GF-D8 (cell line): ENCODE data around the gene EXOC3L4.

Experiments
- DNase-seq: peaks from one replicate; lab custom pipeline; 2025; lab: John Stamatoyannopoulos, UW

The EXOC3L4 gene

GRCh38 chr14:103091041-103091882 is 3.3 kb upstream of the EXOC3L4 start:
- no peak for DNase-seq

DNA sequence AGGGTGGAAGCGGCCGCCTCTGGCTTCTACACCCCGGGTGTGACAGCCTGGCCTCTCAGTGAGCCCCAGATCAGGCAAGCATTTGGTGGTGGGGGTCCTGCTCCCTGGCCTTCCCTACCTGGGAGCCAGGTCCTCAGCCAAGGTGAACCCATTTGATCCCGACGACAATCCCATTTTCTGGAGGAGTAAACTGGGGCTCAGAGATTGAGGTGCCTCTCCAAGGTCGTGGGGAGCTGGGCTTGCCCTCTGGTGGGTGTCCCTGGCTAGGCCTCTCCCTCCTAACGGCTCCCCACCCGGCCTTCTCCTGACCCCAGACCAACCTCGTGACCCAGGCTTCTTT is 2.7 kb upstream of the EXOC3L4 start:
- no peak for DNase-seq

DNA sequence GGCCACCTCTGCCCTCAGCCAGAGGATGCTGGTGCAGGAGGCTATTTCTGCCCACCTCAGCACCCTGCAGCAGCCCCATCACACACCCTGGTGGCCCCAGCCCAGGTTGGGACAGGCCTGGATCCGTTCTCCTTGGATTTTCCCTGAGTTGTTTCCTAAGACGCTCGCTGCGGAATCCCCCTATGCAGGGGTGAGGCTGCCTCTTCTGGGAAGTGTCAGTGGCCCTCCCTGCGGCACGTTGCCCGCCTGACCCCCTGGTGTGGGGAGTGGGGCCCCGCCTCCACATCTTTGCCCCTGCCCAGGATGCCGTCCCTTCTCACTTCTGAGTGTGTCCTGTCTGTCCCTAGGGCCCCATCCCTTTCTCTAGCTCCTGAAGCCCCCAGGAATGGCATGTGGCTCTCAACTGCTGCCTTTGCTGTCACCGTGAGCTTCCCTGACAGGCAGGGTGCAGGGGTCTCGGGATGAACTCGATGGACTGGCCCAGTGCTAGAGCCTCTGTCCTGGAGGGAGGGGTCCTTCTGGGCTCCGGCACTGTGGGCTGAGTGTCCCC is 594 bp upstream of the EXOC3L4 start:
- DNase-seq, result no peak

GRCh38 chr14:103095210-103095778 is 769 bp downstream of the EXOC3L4 start:
- no peak for DNase-seq

- DNase-seq, result no peak
These were observed 1.9 kb downstream of the EXOC3L4 start for GRCh38 chr14:103096387-103096786.

DNA sequence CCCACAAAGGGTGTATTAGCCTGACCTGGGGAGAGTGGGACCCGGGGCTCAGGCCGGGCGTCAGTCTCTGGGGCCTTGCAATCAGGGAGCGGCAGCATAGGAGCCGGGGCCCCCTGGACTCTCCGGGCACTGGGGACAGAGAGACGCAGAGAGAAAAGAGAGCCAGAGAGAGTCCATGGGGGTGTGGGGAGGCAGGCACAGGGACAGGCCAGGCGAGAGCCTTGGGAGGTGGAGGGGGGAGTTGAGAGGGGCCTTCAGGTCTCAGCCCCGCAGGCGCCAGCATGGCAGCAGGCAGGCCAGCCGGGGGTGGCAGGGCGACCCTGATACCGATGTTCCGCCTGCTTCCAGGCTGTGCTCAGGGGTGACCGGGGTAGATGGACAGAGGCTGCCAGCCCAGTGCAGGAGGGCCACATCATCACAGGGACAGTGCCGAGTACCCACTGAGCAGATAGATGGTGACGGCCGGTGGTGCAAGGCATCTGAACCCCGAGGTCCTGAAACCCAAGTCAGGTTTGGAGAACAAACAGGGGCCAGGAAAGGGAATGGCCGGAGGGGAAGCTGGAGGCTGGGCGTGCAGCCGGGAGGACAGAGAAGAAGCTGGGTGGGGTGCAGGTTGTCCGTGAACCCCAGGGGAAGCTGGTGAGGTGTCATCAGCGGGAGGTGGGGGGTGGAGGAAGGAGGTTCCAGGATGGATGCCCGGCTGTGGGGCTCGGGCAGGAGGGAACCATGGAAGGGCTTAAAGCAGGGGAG is 2.9 kb downstream of the EXOC3L4 start:
- DNase-seq, result no peak

DNA sequence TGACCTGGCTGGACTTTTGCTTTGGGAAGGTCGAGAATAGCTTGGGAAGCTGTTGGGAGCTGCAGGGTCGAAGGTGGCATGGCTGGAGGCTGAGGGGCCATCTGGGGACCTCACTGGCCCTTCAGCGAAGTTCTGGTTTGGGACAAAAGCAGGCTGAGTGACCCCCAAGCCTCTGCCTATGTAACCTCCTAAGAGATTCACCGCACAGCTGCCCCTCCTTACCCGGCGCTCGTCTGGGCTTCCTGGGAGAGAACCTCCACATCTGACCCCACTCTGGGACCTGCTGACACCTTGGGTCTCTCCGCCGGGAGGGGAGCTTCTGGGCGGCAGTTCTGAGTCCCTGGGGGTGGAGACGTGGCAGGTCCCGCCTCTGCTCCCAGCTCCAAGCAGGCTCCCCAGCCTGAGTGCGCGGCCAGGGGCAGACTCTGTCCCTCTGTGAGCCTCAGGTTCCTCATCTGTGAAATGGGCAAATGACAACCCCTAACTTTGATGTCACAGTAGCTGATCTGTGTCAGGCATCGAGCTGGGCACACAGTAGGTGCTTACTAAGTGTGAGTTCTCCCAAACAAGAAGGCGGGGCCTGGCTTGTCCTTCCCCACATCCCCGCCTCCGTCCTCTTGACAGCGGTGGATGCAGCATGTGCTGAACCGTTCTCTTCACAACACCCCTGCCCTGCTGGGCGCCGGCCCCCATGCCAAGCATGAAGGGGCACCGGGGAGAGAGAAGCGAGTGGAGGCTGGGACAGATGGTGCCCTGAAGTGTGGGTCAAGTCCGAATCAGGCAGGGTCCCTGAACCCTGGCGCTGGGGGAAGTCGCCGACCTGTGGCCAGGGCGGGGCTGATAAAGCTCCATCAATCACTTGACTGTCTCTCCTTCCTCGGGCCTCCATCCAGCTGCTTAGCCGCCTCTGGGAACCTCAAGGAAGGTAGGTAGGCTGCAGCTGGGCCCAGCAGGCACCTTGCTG is 3.8 kb downstream of the EXOC3L4 start:
- DNase-seq, result no peak

GRCh38 chr14:103099081-103099732 is 4.7 kb downstream of the EXOC3L4 start:
- DNase-seq, result no peak

- no peak for DNase-seq
These were observed 5.3 kb downstream of the EXOC3L4 start for GRCh38 chr14:103099733-103100280.

GRCh38 chr14:103100281-103101121 is 6.0 kb downstream of the EXOC3L4 start:
- no peak for DNase-seq

DNA sequence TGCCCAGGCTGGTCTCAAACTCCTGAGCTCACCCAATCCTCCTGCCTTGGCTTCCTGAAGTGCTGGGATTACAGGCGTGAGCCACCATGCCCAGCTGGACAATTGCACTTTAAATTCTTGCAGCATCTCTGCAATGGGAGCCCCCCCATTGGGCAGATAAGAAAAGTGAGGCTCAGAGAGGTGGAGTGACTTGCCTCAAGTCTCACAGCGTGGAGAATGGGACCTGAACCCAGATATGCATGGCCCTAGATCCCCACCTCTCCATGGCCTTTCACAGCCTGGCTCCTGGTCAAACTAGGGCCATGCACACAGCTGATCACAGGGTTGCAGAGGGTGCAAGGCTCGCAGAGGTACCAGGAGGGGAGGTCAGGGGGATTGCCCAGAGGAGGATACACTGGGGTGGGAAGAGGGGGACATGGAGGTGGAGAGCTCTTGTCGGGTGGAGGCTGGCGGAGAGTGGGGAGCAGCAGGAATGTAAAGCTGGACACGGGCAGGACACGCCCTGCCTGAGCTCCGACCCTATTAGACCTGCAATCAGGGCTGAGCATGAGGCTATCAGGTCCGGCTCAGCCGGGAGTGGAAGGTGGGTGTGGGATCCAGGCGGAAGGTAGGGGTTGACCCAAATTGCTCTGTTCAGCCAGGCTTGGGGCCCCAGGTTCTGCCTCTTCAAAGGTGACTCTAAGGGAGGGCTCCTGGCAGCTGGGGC is 6.9 kb downstream of the EXOC3L4 start:
- no peak for DNase-seq

GRCh38 chr14:103101963-103102688 is 7.6 kb downstream of the EXOC3L4 start:
- DNase-seq, result no peak

DNA sequence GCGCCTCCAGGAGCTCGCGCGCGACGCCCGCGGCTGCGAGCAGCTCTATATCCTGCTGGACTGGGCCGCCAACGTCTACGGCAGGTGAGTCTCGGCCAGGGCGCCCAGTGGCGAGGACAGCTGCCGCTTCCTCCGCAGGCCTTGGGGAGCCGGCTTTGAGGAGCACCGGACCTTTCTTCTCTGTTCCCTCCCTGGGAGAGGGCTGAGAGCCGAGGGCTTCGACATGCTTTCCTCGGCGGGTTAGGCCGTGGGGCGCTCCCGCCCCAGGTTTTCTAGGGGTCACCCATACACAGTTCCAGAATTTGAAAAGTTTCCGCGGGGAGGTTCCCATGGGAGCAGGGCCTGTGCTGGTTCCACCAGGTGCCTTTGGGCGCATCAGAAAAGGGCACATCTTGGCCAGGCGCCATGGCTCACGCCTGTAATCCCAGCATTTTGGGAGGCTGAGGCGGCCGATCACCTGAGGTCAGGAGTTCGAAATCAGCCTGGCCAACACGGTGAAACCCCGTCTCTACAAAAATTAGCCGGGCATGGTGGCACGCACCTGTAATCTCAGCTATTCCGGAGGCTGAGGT is 8.2 kb downstream of the EXOC3L4 start:
- DNase-seq, result no peak

GRCh38 chr14:103103461-103104388 is 9.2 kb downstream of the EXOC3L4 start:
- DNase-seq, result no peak

DNA sequence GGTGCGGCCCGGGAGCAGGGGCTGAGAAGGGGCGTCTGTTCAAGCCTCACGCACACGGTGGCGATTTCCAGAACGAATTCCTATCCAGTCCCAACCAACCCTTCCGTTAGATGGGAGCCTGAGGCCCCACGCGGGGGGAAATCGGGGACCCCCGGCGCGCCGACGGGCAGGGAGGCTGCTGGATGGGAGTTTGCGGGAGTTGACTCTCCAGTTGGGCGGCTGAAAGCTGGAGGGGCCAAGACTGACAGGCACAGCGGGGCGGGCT is 9.8 kb downstream of the EXOC3L4 start:
- no peak for DNase-seq

DNA sequence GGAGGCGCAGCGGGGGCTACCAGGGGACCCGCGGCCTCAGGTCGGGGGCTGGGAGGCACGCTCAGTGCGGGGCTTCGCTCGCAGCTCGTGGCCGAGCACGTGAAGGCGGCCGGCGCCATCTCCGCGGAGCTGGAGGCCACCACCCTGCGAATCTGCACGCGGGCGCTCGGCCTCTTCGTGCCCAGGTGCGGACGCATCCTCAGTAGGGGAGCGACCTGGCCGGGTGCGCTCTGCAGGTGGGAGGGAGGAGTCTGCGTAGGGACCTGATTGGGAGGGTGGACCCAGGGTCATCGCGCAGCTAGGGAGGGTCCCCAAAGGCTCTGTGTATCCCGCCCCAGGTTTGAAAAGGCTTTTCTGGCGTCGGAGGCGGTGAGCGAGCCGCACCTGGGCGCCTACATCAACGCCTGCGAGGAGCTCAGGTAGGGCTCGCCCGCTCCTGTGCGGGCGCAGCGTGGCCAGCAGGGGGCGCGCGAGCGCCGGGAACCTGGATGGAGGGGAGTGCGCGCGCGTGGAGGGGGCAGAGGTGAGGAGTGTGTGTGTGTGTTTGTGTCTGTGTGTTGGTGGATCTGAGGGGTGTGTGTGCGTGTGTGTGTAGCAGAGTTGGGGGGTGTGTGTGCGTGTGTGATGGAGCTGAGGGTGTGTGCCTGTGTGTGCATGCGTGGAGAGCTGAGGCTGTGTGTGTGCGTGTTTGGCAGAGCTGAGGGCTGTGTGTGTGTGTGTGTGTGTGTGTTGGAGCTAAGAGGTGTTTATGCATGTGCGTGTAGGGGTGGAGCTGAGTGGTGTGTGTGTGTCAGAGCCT is 10.3 kb downstream of the EXOC3L4 start:
- no peak for DNase-seq
